GM12878 (cell line): Measurements from ENCODE around the gene SLC22A23. TPM values are rescaled to one million over a fixed set of nuclear protein-coding genes. Genes with fewer than 3 reads are reported as not detected.

Experiments
- ATAC-seq: fragments of 200-7000 bp; cut with Tn5 transposase; 3 replicates; pipeline ENCODE4 v1.9.1; 2020; ENCODE audit warnings: mild to moderate bottlenecking, moderate library complexity
- BruUV-seq: library from RNA; stranded (reverse); fragments of 400-500 nt; replicated peaks from 2 replicates; lab custom pipeline; 2021; lab: Mats Ljungman, UMichigan
- CTCF ChIA-PET: fragments of 300-600 bp; sonication (Branson Sonifier 250); formaldehyde crosslinking; extraction: SDS; loops from one replicate; lab custom pipeline; 2021; ENCODE audit warnings: inconsistent platforms; lab: Yijun Ruan, JAX
- POLR2A ChIA-PET: fragments of 350-600 bp; formaldehyde crosslinking; extraction: SDS; loops from one replicate; lab custom pipeline; 2021; ENCODE audit warnings: inconsistent platforms; lab: Charles Lee
- RAD21 ChIA-PET: fragments of 300-600 bp; sonication (Branson Sonifier 250); formaldehyde crosslinking; loops from one replicate; lab custom pipeline; 2023; ENCODE audit warnings: antibody characterized with exemption; ENCODE audit not compliant: unreplicated experiment; lab: Charles Lee
- SMC1A ChIA-PET: fragments of 300-600 bp; sonication (Branson Sonifier 250); formaldehyde crosslinking; loops from one replicate; lab custom pipeline; 2023; ENCODE audit not compliant: unreplicated experiment, uncharacterized antibody; lab: Charles Lee
- DNase-seq: peaks from one replicate; pipeline ENCODE4 v3.0.0-alpha.2; 2011; ENCODE audit warnings: low read depth, low spot score
- FAIRE-seq: peaks from 3 replicates; lab custom pipeline; 2011; peaks lifted over from hg19 to GRCh38; lab: Jason Lieb, UNC
- H2AFZ ChIP-seq: 2 replicates; pipeline ENCODE4 v1.6.0; 2011; ENCODE audit warnings: low read depth, low read length, control low read depth; ENCODE audit not compliant: control insufficient read depth
- H3K27ac ChIP-seq: 2 replicates; pipeline ENCODE4 v1.5.1; 2011; ENCODE audit warnings: control low read depth; ENCODE audit not compliant: control insufficient read depth, insufficient read depth
- H3K27me3 ChIP-seq, 2 experiments: replicated peaks in 1 of 2; 2 replicates each; pipeline versions ENCODE4 v1.6.0 to v1.6.1; 2011; ENCODE audit warnings: low read length in 1 of 2; ENCODE audit not compliant: control insufficient read depth in 2 of 2, insufficient read depth in 2 of 2
- H3K36me3 ChIP-seq, 2 experiments: 2 replicates each; pipeline ENCODE4 v1.5.1; 2011; ENCODE audit warnings: low read length in 1 of 2; ENCODE audit not compliant: control insufficient read depth in 2 of 2, insufficient read depth in 2 of 2
- H3K4me1 ChIP-seq: 2 replicates; pipeline ENCODE4 v1.6.1; 2011; ENCODE audit warnings: mild to moderate bottlenecking, low read length, moderate library complexity, mixed read lengths; ENCODE audit not compliant: control insufficient read depth, insufficient read depth
- H3K4me2 ChIP-seq: 2 replicates; pipeline ENCODE4 v1.6.0; 2011; ENCODE audit warnings: control low read depth; ENCODE audit not compliant: control insufficient read depth, insufficient read depth
- H3K4me3 ChIP-seq: fragments of 200-600 bp; sonication (generic); 2 replicates; pipeline ENCODE4 v1.5.1; 2016
- H3K79me2 ChIP-seq: 2 replicates; pipeline ENCODE4 v1.6.0; 2011; ENCODE audit warnings: low read length; ENCODE audit not compliant: control insufficient read depth, insufficient read depth
- H3K9ac ChIP-seq: 2 replicates; pipeline ENCODE4 v1.8.0; 2011; ENCODE audit warnings: low read length, control low read depth, mixed read lengths; ENCODE audit not compliant: control insufficient read depth, insufficient read depth
- H3K9me3 ChIP-seq: replicated peaks from 3 replicates; pipeline ENCODE4 v1.5.1; 2011; ENCODE audit warnings: mild to moderate bottlenecking, low read length; ENCODE audit not compliant: control insufficient read depth, insufficient read depth
- H4K20me1 ChIP-seq: 2 replicates; pipeline ENCODE4 v1.6.0; 2011; ENCODE audit not compliant: control insufficient read depth, insufficient read depth
- CBX5 ChIP-seq: sonication (generic); IDR thresholded peaks from 2 replicates; pipeline ENCODE4 v1.6.1; 2016; ENCODE audit warnings: low read depth, moderate library complexity, mild to moderate bottlenecking, inconsistent platforms
- CHD4 ChIP-seq: fragments of 200-600 bp; sonication (generic); IDR thresholded peaks from 2 replicates; pipeline ENCODE4 v1.6.1; 2016; ENCODE audit warnings: mild to moderate bottlenecking
- CREB1 ChIP-seq: IDR thresholded peaks from 2 replicates; pipeline ENCODE4 v1.6.1; 2012; ENCODE audit warnings: low read depth, mild to moderate bottlenecking, inconsistent platforms
- EED ChIP-seq: sonication (generic); IDR thresholded peaks from 2 replicates; pipeline ENCODE4 v1.6.1; 2016; ENCODE audit warnings: antibody characterized with exemption, low read depth
- IRF4 ChIP-seq: IDR thresholded peaks from 2 replicates; pipeline ENCODE4 v1.6.1; 2011; ENCODE audit warnings: low read depth, low read length
- JUNB ChIP-seq: IDR thresholded peaks from 2 replicates; pipeline ENCODE4 v1.6.1; 2016; ENCODE audit warnings: antibody characterized with exemption, mild to moderate bottlenecking
- PKNOX1 ChIP-seq: fragments of 450-650 bp; IDR thresholded peaks from 2 replicates; pipeline ENCODE4 v1.6.1; 2016; ENCODE audit warnings: mild to moderate bottlenecking
- POLR2AphosphoS2 ChIP-seq: IDR thresholded peaks from 2 replicates; pipeline ENCODE4 v1.6.1; 2011; ENCODE audit warnings: low read depth, mild to moderate bottlenecking, low read length, improper control_type of control experiment, moderate library complexity
- RB1 ChIP-seq: fragments of 450-650 bp; formaldehyde crosslinking; IDR thresholded peaks from 2 replicates; pipeline ENCODE4 v1.6.1; 2017; ENCODE audit warnings: mild to moderate bottlenecking, borderline replicate concordance
- RFX5 ChIP-seq: IDR thresholded peaks from 2 replicates; pipeline ENCODE4 v1.6.1; 2011; ENCODE audit warnings: low read depth, low read length, improper control_type of control experiment
- RUNX3 ChIP-seq: IDR thresholded peaks from 2 replicates; pipeline ENCODE4 v1.6.1; 2012; ENCODE audit warnings: low read length, inconsistent platforms
- TARDBP ChIP-seq: IDR thresholded peaks from 2 replicates; pipeline ENCODE4 v1.6.1; 2016; ENCODE audit warnings: borderline replicate concordance
- WRNIP1 ChIP-seq: IDR thresholded peaks from 2 replicates; pipeline ENCODE4 v1.6.1; 2011; ENCODE audit warnings: low read depth, low read length, improper control_type of control experiment, borderline replicate concordance
- ZBTB40 ChIP-seq: fragments of 450-650 bp; IDR thresholded peaks from 2 replicates; pipeline ENCODE4 v1.6.1; 2016; ENCODE audit warnings: mild to moderate bottlenecking, moderate library complexity, borderline replicate concordance
- WGBS: methylation state at CpG from one replicate; pipeline ENCODE4 v1.1.6; 2016; ENCODE audit warnings: low lambda C conversion rate; ENCODE audit not compliant: insufficient replicate concordance, insufficient coverage; ENCODE audit errors: missing lambda C conversion rate; 5-methylcytosine and 5-hydroxymethylcytosine counted together
- in situ Hi-C: fragments of 300-500 bp; cut with MboI; formaldehyde crosslinking; loops from 9 replicates; pipeline ENCODE4 v1.14.3; 2018; ENCODE audit warnings: mixed read lengths
- intact Hi-C: fragments of 100-400 bp; cut with micrococcal nuclease; formaldehyde crosslinking; loops from one replicate; pipeline ENCODE4 v1.14.2; 2022; ENCODE audit not compliant: unreplicated experiment
- polyA plus RNA-seq, 11 experiments: library from polyadenylated mRNA; depleted of rRNA in 4 of 11; unstranded in 6 of 11; stranded (reverse) in 5 of 11; fragments of >200 nt; fragmentation: Nextera tagmentation in 4 of 11; fragmentation: Illumina TruSeq in 1 of 11; extraction: Ambion mirVana in 4 of 11; extraction: Trizol in 1 of 11; gene quantifications; 1 replicate in 1 of 11; 2 replicates in 10 of 11; pipeline versions ENCODE4 v1.2.1 to v1.2.3, GENCODE V29; 2011 to 2016; ENCODE audit warnings: inconsistent platforms in 2 of 11, missing spikeins in 2 of 11, low read depth in 1 of 11
- total RNA-seq, 4 experiments: library from RNA; depleted of rRNA in 3 of 4; stranded (reverse); fragments of >200 nt in 3 of 4; fragmentation: Illumina TruSeq in 1 of 4; extraction: Trizol in 1 of 4; gene quantifications; 2 replicates each; pipeline versions ENCODE4 v1.2.1 to v1.2.3, GENCODE V29; 2013 to 2021

SLC22A23 gene
- total and polyA plus RNA-seq, 10 of the 15 experiments (the other 5 are each of a cell fraction or from before 2014, with no cell fraction given) = 0.20 to 2.4 (median 0.74) TPM

- no peak for FAIRE-seq
- SMC1A ChIA-PET = interaction anchor here (1.0 to 6.5 kb wide), 6 partner anchors 12 to 141 kb away, joined by 3 to 41 read pairs (median 3); no protein-coding TSS in a partner anchor
- no peak overlapping the region for H3K27ac ChIP-seq
Measured at GRCh38 chr6:3320238-3320811, 136.5 kb downstream of the SLC22A23 start.

More at GRCh38 chr6:3320238-3320811, 136.5 kb downstream of the SLC22A23 start:
- no TSS peak for BruUV-seq
- TF ChIP-seq EED = no peak
- no peak for TF ChIP-seq PKNOX1
- no peak for TF ChIP-seq CBX5
- TF ChIP-seq POLR2AphosphoS2 = no peak
- no peak for TF ChIP-seq CREB1
- no peak for TF ChIP-seq ZBTB40
- no peak for TF ChIP-seq CHD4
- TF ChIP-seq RFX5 = no peak
- no peak for TF ChIP-seq IRF4
- TF ChIP-seq JUNB = no peak
- no peak for TF ChIP-seq WRNIP1
- TF ChIP-seq RB1 = no peak
- TF ChIP-seq RUNX3 = no peak
- TF ChIP-seq TARDBP = no peak
- Histone ChIP-seq H2AFZ (no peak overlapping the region), H3K9ac (no peak overlapping the region), H3K27me3 (no peaks in the 10 kb centered on the region; a peak in 1 of 4 replicates), H3K4me3 (no peak overlapping the region), H3K4me2 (no peak overlapping the region), H3K9me3 (no peaks in the 10 kb centered on the region), H4K20me1 (no peaks in the 10 kb centered on the region), H3K36me3 (no peaks in the 10 kb centered on the region), H3K79me2 (no peaks in the 10 kb centered on the region), H3K4me1 (peaks cover 9% of the 10 kb centered on the region)
- in situ Hi-C loops (no loop called here), intact Hi-C loops (no loop called here)
- CTCF ChIA-PET = interaction anchor here (0.8 to 1.1 kb wide), 2 partner anchors 16 to 94 kb away, joined by 3 read pairs; no protein-coding TSS in a partner anchor
- no peak for ATAC-seq
- WGBS = 32% methylated on average over 7 of the region's 7 CpGs
- POLR2A ChIA-PET = interaction anchor here (1.1 to 2.0 kb wide), 2 partner anchors 10 to 17 kb away, joined by 4 to 5 read pairs; no protein-coding TSS in a partner anchor
- DNase-seq = no peak
- RAD21 ChIA-PET = interaction anchor here (1.1 to 1.2 kb wide), 3 partner anchors 17 to 107 kb away, joined by 3 to 4 read pairs (median 4); no protein-coding TSS in a partner anchor
